Uterus (tissue), 4 donors: Measurements from ENCODE around the gene BRMS1L. TPM values are rescaled to one million over a fixed set of nuclear protein-coding genes. Genes with fewer than 3 reads are reported as not detected.

ENCODE experiments used
- DNase-seq, 2 donors: peaks; one replicate each; pipeline ENCODE4 v3.0.0-alpha.2; 2019 to 2020
- H3K27ac ChIP-seq, 2 donors: fragments of 200-600 bp; sonication (generic); 1 replicate in 1 of 2; 2 replicates in 1 of 2; pipeline ENCODE4 v1.5.1; 2016 to 2018
- H3K27me3 ChIP-seq, 2 donors: fragments of 200-600 bp; sonication (generic); one replicate each; pipeline ENCODE4 v1.5.1; 2018 to 2019; ENCODE audit warnings: control low read depth in 1 of 2
- H3K36me3 ChIP-seq, 2 donors: fragments of 200-600 bp; sonication (generic); one replicate each; pipeline ENCODE4 v1.5.1; 2019; ENCODE audit warnings: control low read depth in 1 of 2
- H3K4me1 ChIP-seq, 2 donors: fragments of 200-600 bp; sonication (generic); one replicate each; pipeline ENCODE4 v1.5.1; 2018 to 2019; ENCODE audit warnings: control low read depth in 1 of 2
- H3K4me3 ChIP-seq, 2 donors: fragments of 200-600 bp; sonication (generic); 1 replicate in 1 of 2; 2 replicates in 1 of 2; pipeline ENCODE4 v1.5.1; 2018 to 2019; ENCODE audit warnings: mild to moderate bottlenecking in 1 of 2
- H3K9me3 ChIP-seq, 2 donors: fragments of 200-600 bp; sonication (generic); one replicate each; pipeline ENCODE4 v1.5.1; 2019; ENCODE audit warnings: control low read depth in 1 of 2
- CTCF ChIP-seq, 4 experiments: fragments of 200-600 bp in 2 of 4; fragments of 450-650 bp in 2 of 4; sonication (generic) in 2 of 4; IDR thresholded peaks; one replicate each; pipeline ENCODE4 v1.5.1; 2016 to 2019; ENCODE audit warnings: antibody characterized with exemption in 4 of 4, mild to moderate bottlenecking in 2 of 4, moderate library complexity in 1 of 4
- POLR2A ChIP-seq, 2 donors: fragments of 450-650 bp; IDR thresholded peaks; one replicate each; pipeline ENCODE4 v1.6.1; 2016; ENCODE audit warnings: antibody characterized with exemption in 2 of 2, mild to moderate bottlenecking in 1 of 2, moderate library complexity in 1 of 2
- intact Hi-C: fragments of 100-400 bp; cut with DNase I; formaldehyde crosslinking; loops from one replicate; pipeline ENCODE4 v1.15.1; 2023; ENCODE audit warnings: low total_unique reads
- total RNA-seq, 4 donors: library from RNA; depleted of rRNA in 3 of 4; stranded (reverse); fragments of >200 nt in 3 of 4; gene quantifications; one replicate each; pipeline versions ENCODE4 v1.1.0 to v1.2.4, GENCODE V29; 2014 to 2023
- donor health status: DM: yes; HTN: yes; CAD: no.

BRMS1L gene
- total RNA-seq, 4 donors from 2014 or later = 1.5 to 16.3 (median 8.5) TPM

GRCh38 chr14:35851823-35852222 lies 25.7 kb downstream of the BRMS1L start:
- H3K4me1 ChIP-seq = no peaks in the 10 kb centered on the region
- intact Hi-C loops = no loop called here
- TF ChIP-seq CTCF (IDR thresholded peaks at IDR 0.05) (no peak), POLR2A (IDR thresholded peaks at IDR 0.05) (no peak)
- no peak overlapping the region for H3K27ac ChIP-seq
- no peaks in the 10 kb centered on the region for H3K27me3 ChIP-seq
- H3K9me3 ChIP-seq = no peaks in the 10 kb centered on the region
- no peaks in the 10 kb centered on the region for H3K36me3 ChIP-seq
- no peak overlapping the region for H3K4me3 ChIP-seq
- no peak for DNase-seq

GRCh38 chr14:35853225-35853624 lies 27.1 kb downstream of the BRMS1L start:
- DNase-seq = no peak
- Histone ChIP-seq H3K27ac (no peak overlapping the region), H3K9me3 (no peaks in the 10 kb centered on the region), H3K36me3 (no peaks in the 10 kb centered on the region), H3K4me3 (no peak overlapping the region), H3K27me3 (no peaks in the 10 kb centered on the region), H3K4me1 (no peaks in the 10 kb centered on the region)
- TF ChIP-seq POLR2A (IDR thresholded peaks at IDR 0.05) (no peak), CTCF (IDR thresholded peaks at IDR 0.05) (no peak)
- intact Hi-C loops = no loop called here

- Histone ChIP-seq H3K9me3 (no peaks in the 10 kb centered on the region), H3K27me3 (no peaks in the 10 kb centered on the region), H3K36me3 (no peaks in the 10 kb centered on the region), H3K27ac (no peak overlapping the region), H3K4me3 (no peak overlapping the region), H3K4me1 (no peaks in the 10 kb centered on the region)
- DNase-seq = no peak
- TF ChIP-seq CTCF (IDR thresholded peaks at IDR 0.05) = no peak
- no peak for TF ChIP-seq POLR2A (IDR thresholded peaks at IDR 0.05)
- intact Hi-C loops = no loop called here
Measured at GRCh38 chr14:35854696-35855270, 28.6 kb downstream of the BRMS1L start.

- DNase-seq = no peak
- intact Hi-C loops = no loop called here
- TF ChIP-seq POLR2A (IDR thresholded peaks at IDR 0.05) (no peak), CTCF (IDR thresholded peaks at IDR 0.05) (no peak)
- no peaks in the 10 kb centered on the region for H3K9me3 ChIP-seq
- H3K4me3 ChIP-seq = no peak overlapping the region
- H3K4me1 ChIP-seq = no peaks in the 10 kb centered on the region
- H3K36me3 ChIP-seq = no peaks in the 10 kb centered on the region
- no peaks in the 10 kb centered on the region for H3K27me3 ChIP-seq
- no peak overlapping the region for H3K27ac ChIP-seq
Measured at GRCh38 chr14:35855876-35856481, 29.8 kb downstream of the BRMS1L start.

- H3K36me3 ChIP-seq = no peaks in the 10 kb centered on the region
- no peak for DNase-seq
- no peaks in the 10 kb centered on the region for H3K9me3 ChIP-seq
- H3K4me3 ChIP-seq = no peak overlapping the region
- H3K27me3 ChIP-seq = no peaks in the 10 kb centered on the region
- intact Hi-C loops = no loop called here
- no peak overlapping the region for H3K27ac ChIP-seq
- H3K4me1 ChIP-seq = no peaks in the 10 kb centered on the region
- TF ChIP-seq POLR2A (IDR thresholded peaks at IDR 0.05) (no peak), CTCF (IDR thresholded peaks at IDR 0.05) (no peak)
Measured at GRCh38 chr14:35858521-35859209, 32.5 kb downstream of the BRMS1L start.
